Measurements from ENCODE around the gene CARD19. TPM values are rescaled to one million over a fixed set of nuclear protein-coding genes. Genes with fewer than 3 reads are reported as not detected.

CARD19 gene
- total and polyA plus RNA-seq, 2 donors (not counting 1 experiment from before 2014, with no cell fraction given), result 31.9 to 63.4 TPM

- H3K79me2 ChIP-seq (ENCODE audit: control insufficient read depth, insufficient read depth, low read length), result peaks cover 22% of the 10 kb centered on the region
- ChIA-PET POLR2A (interaction anchor here (0.7 kb wide), 1 partner anchor 16 kb away, joined by 5 read pairs; no protein-coding TSS in a partner anchor), CTCF (no interaction called here)
- intact Hi-C loops (cut with micrococcal nuclease), result no loop called here
- H3K4me1 ChIP-seq (ENCODE audit: control insufficient read depth in 2 of 2, insufficient read depth in 2 of 2, low read length in 2 of 2), result no peaks in the 10 kb centered on the region
- H3K4me3 ChIP-seq (ENCODE audit: control extremely low read depth in 1 of 5, extremely low read depth in 1 of 5, insufficient read depth in 1 of 5, low read depth in 2 of 5, low read length in 4 of 5), result no peak overlapping the region
- peaks cover 5 to 69% of the 10 kb centered on the region in 2 experiments for H3K36me3 ChIP-seq (replicated peaks in 1 of 2; ENCODE audit: control extremely low read depth in 1 of 2, control insufficient read depth in 1 of 2, extremely low read depth in 1 of 2, insufficient read depth in 2 of 2, low read length in 1 of 2)
- no peaks in the 10 kb centered on the region for H3K27me3 ChIP-seq (replicated peaks in 1 of 4; ENCODE audit: control extremely low read depth in 1 of 4, control insufficient read depth in 3 of 4, insufficient read depth in 4 of 4, low read length in 3 of 4)
- Mint-ChIP-seq H3K27me3 (no peaks in the 10 kb centered on the region), H3K27ac (no peak overlapping the region), H3K4me3 (no peak overlapping the region), H3K9me3 (ENCODE audit: insufficient read depth) (no peaks in the 10 kb centered on the region), H3K4me1 (no peaks in the 10 kb centered on the region)
- H3K27ac ChIP-seq (ENCODE audit: low read length in 2 of 2), result no peak overlapping the region
- H2AFZ ChIP-seq (ENCODE audit: insufficient read depth, low read depth, low read length, poor library complexity, severe bottlenecking), result no peak overlapping the region
- H3K4me2 ChIP-seq (replicated peaks; ENCODE audit: low read depth, low read length, poor library complexity, severe bottlenecking), result no peak overlapping the region
- WGBS (ENCODE audit: insufficient coverage), result 86% methylated on average over 8 of the region's 9 CpGs
- H3K9ac ChIP-seq (ENCODE audit: low read length), result no peak overlapping the region
- H3K9me3 ChIP-seq (ENCODE audit: control extremely low read depth in 1 of 3, control insufficient read depth in 2 of 3, insufficient read depth in 1 of 3, low read length in 2 of 3), result peaks cover 0 to 5% (median 0%) of the 10 kb centered on the region in 3 donors
- no peak for DNase-seq
- no peak for ATAC-seq (ENCODE audit: low read depth)
- H4K20me1 ChIP-seq (ENCODE audit: control insufficient read depth, insufficient read depth, low read length, poor library complexity, severe bottlenecking), result peaks cover 22% of the 10 kb centered on the region
- TF ChIP-seq EZH2 (IDR thresholded peaks at IDR 0.05; ENCODE audit: borderline replicate concordance, insufficient read depth, low read depth, low read length, poor library complexity, severe bottlenecking) (no peak), CTCF (IDR thresholded peaks at IDR 0.05) (no peak)
Observed at GRCh38 chr9:93080406-93080805, 15.6 kb upstream of the CARD19 start.

GRCh38 chr9:93081081-93081529 lies 14.9 kb upstream of the CARD19 start:
- peaks cover 17% of the 10 kb centered on the region for H3K79me2 ChIP-seq (ENCODE audit: control insufficient read depth, insufficient read depth, low read length)
- ChIA-PET CTCF (interaction anchor here (1.5 kb wide), 1 partner anchor 77 kb away, joined by 3 read pairs; no protein-coding TSS in a partner anchor), POLR2A (no interaction called here)
- Mint-ChIP-seq H3K4me1 (no peaks in the 10 kb centered on the region), H3K9me3 (ENCODE audit: insufficient read depth) (no peaks in the 10 kb centered on the region), H3K27me3 (no peaks in the 10 kb centered on the region), H3K27ac (no peak overlapping the region), H3K4me3 (no peak overlapping the region)
- no peak overlapping the region for H3K4me2 ChIP-seq (replicated peaks; ENCODE audit: low read depth, low read length, poor library complexity, severe bottlenecking)
- intact Hi-C loops (cut with micrococcal nuclease), result no loop called here
- no peaks in the 10 kb centered on the region for H3K27me3 ChIP-seq (replicated peaks in 1 of 4; ENCODE audit: control extremely low read depth in 1 of 4, control insufficient read depth in 3 of 4, insufficient read depth in 4 of 4, low read length in 3 of 4)
- 98% methylated on average over 10 of the region's 10 CpGs for WGBS (ENCODE audit: insufficient coverage)
- no peak overlapping the region for H2AFZ ChIP-seq (ENCODE audit: insufficient read depth, low read depth, low read length, poor library complexity, severe bottlenecking)
- ATAC-seq (ENCODE audit: low read depth), result no peak
- H3K9me3 ChIP-seq (ENCODE audit: control extremely low read depth in 1 of 3, control insufficient read depth in 2 of 3, insufficient read depth in 1 of 3, low read length in 2 of 3), result peaks cover 0 to 12% (median 0%) of the 10 kb centered on the region in 3 donors
- H4K20me1 ChIP-seq (ENCODE audit: control insufficient read depth, insufficient read depth, low read length, poor library complexity, severe bottlenecking), result peaks cover 17% of the 10 kb centered on the region
- H3K36me3 ChIP-seq (replicated peaks in 1 of 2; ENCODE audit: control extremely low read depth in 1 of 2, control insufficient read depth in 1 of 2, extremely low read depth in 1 of 2, insufficient read depth in 2 of 2, low read length in 1 of 2), result peaks cover 9 to 75% of the 10 kb centered on the region in 2 experiments
- no peak for TF ChIP-seq EZH2 (IDR thresholded peaks at IDR 0.05; ENCODE audit: borderline replicate concordance, insufficient read depth, low read depth, low read length, poor library complexity, severe bottlenecking)
- H3K27ac ChIP-seq (ENCODE audit: low read length in 2 of 2), result no peak overlapping the region
- no peak for DNase-seq
- H3K9ac ChIP-seq (ENCODE audit: low read length), result no peak overlapping the region
- H3K4me3 ChIP-seq (ENCODE audit: control extremely low read depth in 1 of 5, extremely low read depth in 1 of 5, insufficient read depth in 1 of 5, low read depth in 2 of 5, low read length in 4 of 5), result no peak overlapping the region
- no peaks in the 10 kb centered on the region for H3K4me1 ChIP-seq (ENCODE audit: control insufficient read depth in 2 of 2, insufficient read depth in 2 of 2, low read length in 2 of 2)
